A549 treated with Hydrocortisone at 1 μM for 4 hours (cell line): ENCODE results near the gene SLC30A4. TPM values are rescaled to one million over a fixed set of nuclear protein-coding genes. Genes with fewer than 3 reads are reported as not detected.

Source experiments
- total RNA-seq: library from RNA; stranded (reverse); fragments of 200-300 nt; extraction: Qiagen RNA extraction; gene quantifications from 5 replicates; pipeline ENCODE4 v1.2.3, GENCODE V29; 2022

SLC30A4 gene, protein sequence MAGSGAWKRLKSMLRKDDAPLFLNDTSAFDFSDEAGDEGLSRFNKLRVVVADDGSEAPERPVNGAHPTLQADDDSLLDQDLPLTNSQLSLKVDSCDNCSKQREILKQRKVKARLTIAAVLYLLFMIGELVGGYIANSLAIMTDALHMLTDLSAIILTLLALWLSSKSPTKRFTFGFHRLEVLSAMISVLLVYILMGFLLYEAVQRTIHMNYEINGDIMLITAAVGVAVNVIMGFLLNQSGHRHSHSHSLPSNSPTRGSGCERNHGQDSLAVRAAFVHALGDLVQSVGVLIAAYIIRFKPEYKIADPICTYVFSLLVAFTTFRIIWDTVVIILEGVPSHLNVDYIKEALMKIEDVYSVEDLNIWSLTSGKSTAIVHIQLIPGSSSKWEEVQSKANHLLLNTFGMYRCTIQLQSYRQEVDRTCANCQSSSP
- 1.6 to 2.4 TPM (median 1.6 TPM) in 5 replicates for total RNA-seq

DNA sequence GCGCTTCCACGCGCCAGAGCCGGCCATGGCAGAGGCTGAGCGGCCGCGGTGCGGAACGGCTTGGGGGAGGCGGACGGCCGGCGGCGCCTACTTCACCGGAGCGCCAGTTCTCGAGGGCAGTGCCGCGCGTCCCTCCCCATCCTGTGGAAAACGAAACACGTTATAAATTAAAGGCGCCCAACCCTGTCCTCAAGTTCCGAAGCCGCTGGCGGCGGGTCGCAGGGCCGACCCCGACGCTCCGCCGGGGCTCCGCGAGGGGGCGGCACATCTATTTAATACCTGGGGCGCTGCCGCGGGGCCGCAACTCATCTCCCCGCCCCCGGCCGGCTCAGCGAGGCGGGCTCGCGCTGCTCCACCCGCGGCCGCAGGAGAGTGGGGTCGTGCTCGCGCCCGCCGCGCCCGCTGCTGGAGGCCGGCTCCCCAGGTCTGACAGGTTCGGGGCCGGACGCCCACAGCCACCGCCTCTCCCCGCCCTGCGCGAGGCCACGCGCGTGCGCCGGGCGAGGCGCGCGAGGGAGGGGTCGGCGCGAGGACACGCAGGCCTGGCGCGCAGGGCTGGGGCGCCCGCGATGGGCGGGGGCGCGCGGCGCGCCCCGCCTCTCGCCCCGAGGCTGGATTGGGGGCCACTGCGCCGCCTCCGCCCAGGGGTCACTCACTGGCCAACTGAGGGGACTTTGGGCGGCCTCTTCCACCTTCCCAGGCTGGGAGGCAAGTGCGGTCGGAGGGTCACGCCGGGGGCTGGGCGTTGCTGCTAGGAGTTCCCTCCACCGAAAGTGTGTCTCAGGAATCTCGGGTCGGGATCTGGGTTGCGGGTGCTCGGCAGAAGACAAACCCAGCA is at the start of gene SLC30A4:
TSS of gene SLC30A4 (minus strand) at position 428 of the 838 bp plus-strand sequence. CDS start at position 27, 401 bp downstream.

Other genes with a start within 250 kb of the SLC30A4 start
- 1.8 to 3.2 TPM (median 2.4 TPM) in 5 replicates for gene GATM, start 144.2 kb downstream of the SLC30A4 start, total RNA-seq
- 15.0 to 28.4 TPM (median 17.8 TPM) in 5 replicates for gene BLOC1S6, start 64.6 kb upstream of the SLC30A4 start, total RNA-seq
- 78.3 to 82.0 TPM (median 78.9 TPM) in 5 replicates for gene SQOR, start 112.3 kb upstream of the SLC30A4 start, total RNA-seq